ENCODE measurements around the gene SCD5.

DNA sequence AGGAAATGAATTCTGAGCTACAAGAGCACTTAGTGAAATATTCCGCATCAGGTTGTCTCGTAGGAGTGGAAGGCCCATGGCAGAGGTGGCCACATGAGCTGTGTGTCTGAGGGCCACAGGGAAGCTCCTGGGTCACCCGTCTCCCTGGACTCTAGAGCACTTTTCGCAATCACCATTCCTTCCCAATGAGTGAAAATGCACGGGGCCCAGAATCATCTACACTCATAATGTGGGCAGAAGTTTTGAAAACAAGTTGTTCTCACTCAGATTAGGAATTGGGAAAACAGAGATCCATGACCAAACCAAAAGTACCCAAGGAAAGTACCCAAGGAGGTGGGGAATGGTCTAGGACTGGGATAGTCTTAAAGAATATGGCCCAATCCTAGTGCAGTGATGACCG is 94.4 kb downstream of the SCD5 start:
- TF ChIP-seq ELF4 (IDR thresholded peaks at IDR 0.05) (no peak), FOXK2 (IDR thresholded peaks at IDR 0.05) (no peak), LEF1 (IDR thresholded peaks at IDR 0.05; ENCODE audit: borderline replicate concordance) (no peak), NFRKB (IDR thresholded peaks at IDR 0.05) (no peak), SP1 (IDR thresholded peaks at IDR 0.05) (no peak), BHLHE40 (IDR thresholded peaks at IDR 0.05; ENCODE audit: borderline replicate concordance) (no peak), HDGF (IDR thresholded peaks at IDR 0.05; ENCODE audit: borderline replicate concordance) (no peak), TARDBP (IDR thresholded peaks at IDR 0.05) (no peak), FOXM1 (IDR thresholded peaks at IDR 0.05; ENCODE audit: borderline replicate concordance) (no peak), PKNOX1 (IDR thresholded peaks at IDR 0.05) (no peak), ARNT (IDR thresholded peaks at IDR 0.05) (no peak), ZNF384 (IDR thresholded peaks at IDR 0.05) (no peak), FOXA1 (IDR thresholded peaks at IDR 0.05) (no peak)
